Umbilical cord (tissue), 2 donors: ENCODE data around the gene CACNA1C. TPM values are rescaled to one million over a fixed set of nuclear protein-coding genes. Genes with fewer than 3 reads are reported as not detected.
A peak's percentile ranks its signal among the peaks of the same experiment; 100 is the strongest.

Experiments used
- DNase-seq: peaks from one replicate; pipeline ENCODE4 v3.0.0-alpha.2; 2015; ENCODE audit warnings: low spot score
- total RNA-seq: library from RNA; depleted of rRNA; stranded (reverse); fragments of >200 nt; gene quantifications from one replicate; pipeline ENCODE4 v1.2.3, GENCODE V29; 2014; ENCODE audit warnings: low replicate concordance; ENCODE audit not compliant: insufficient read depth

Gene CACNA1C
- total RNA-seq, 1 donor from 2014 or later = 116 TPM

DNA sequence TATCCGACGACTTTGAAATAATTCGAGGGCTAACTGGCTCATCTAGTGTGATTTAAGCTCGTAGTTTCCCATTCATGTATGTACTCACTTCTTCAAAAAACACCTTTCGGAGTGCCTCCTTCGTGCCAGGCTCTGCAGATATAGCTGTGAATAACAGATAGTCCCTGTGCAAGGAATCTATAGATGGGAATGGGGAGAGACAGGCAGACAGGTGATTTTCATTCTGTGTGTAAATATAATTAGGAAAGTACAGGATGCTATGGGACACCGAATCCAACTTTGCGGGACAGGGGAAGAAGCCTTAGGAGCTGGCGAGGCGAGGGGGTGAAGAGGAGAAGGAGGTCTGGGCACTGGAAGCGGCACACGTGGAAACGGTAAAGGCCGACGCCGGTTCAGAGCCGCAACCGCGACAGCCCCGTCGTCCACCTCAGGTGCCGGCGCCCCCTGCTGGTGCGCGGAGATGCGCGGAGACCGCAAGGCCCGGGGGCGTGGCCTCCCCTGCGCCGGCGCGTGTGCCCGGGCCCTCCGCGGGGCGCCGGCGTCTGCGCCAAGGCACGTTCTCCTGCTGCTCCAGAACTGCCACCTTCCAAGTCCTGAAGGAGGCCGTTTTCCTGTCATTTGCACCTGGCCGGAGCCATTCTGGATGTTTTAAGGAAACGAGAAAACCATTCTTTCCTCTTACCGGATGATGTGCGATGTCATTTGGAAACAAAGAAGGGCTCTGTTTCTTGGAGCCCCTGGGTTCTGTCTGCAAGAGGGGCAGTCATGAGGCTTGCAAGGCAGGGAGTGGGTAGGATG lies 18.0 kb upstream of the CACNA1C start:
- peak; percentile 86 for DNase-seq

GRCh38 chr12:2035431-2036055 lies 17.2 kb upstream of the CACNA1C start:
- DNase-seq = no peak

DNA sequence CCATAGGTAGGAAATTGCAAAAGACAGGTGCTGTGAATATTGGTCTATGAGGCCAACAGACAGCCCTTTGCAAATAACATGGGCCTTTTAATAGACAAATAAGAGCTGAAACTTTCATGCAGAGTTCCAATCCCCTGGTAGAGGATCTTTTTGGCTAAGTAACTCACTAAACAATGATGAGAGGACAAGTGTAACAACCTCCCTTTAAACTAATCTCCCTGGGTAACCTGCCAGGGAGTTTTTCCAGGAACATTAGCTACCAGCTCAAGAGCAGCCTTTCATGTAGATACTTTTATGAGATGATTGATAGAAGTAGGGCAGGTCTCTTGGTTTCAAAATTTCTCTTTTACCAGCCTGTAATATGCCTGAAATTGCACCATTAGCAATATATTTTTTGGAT lies 13.8 kb upstream of the CACNA1C start:
- DNase-seq = no peak

DNA sequence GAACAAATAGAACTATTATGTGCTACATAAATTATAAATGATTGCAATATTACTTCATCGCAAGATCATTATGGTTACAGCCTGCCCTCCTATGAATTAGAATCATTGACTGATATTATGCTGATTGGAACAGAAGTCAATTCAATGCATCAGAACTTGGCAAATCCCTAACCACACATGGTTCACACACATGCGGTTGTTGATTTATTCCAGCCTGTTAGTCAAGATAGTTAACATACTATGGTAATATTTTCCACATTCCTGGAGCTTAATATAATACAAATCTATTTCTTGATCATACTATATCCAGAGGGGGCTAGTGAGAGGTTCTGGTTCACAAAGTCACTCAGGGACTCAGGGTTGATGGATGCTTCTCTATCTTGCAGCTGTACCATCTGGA lies 9.7 kb upstream of the CACNA1C start:
- no peak for DNase-seq

GRCh38 chr12:2044165-2044564 lies 8.6 kb upstream of the CACNA1C start:
- no peak for DNase-seq

DNA sequence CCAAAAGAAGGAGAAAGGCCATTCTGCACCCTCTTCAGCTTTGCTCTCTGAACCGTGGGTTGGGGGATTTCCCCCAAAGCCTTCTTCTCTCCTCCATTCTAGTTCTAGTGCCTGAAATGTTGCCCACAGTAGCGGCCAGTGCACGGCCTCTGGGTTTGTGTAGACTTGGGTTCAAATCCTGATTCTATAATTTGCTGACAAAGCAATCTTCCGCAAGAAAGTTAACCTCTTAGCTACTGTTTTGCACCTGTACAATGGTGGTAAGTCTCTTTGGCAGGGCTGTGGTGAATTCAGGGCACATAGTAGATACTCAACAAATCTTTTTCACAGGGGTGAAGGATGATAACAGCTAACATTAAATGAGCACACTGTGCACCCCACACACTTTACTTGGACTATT lies 5.8 kb upstream of the CACNA1C start:
- DNase-seq = no peak

GRCh38 chr12:2047752-2048151 lies 5.0 kb upstream of the CACNA1C start:
- DNase-seq = no peak

DNA sequence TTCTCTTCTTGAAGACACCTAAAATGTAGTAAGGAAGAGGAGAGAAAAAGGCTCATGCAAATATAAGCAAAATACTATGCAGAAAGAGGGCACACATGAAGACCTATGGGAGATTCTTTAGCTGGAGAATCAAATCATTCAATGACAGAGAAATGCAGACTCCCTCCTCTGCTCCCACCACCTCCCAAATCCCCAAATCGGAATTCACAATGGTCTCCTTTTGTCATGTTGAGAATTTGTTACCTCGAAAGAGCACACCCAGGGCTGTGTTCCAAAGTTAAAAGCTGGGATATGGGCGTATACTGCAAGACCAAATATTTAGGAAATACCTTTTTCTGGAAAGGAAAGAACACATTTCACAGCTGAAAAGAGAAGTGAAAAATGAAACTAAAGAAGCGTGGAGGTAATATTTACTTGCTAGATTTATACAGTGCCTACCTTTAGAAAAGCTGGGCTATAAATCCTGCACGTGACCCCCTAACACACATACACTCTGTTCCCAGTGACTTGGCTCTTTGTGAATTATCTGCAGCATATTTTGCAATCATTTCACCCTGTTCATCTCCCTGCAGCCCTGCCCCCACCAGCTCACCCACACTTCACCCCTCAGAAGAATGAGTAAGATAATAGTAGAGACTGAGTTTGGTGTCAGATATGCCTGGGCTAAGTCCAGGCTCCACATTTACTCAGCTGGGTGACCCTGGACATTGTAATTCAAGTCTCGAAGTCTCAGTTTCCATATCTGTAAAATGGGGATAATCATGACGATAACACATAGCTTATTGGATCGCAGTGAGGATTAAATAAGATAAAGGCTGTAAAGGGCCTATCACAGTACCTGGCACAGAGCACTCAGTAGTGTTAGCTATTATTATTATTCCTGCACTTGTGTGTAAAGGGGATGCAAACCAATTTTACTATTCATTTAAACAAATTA lies 2.9 kb upstream of the CACNA1C start:
- DNase-seq = no peak

- peak; percentile 44 for DNase-seq
Measured at GRCh38 chr12:2051700-2052621, 826 bp upstream of the CACNA1C start.

- DNase-seq = peak; percentile 49
Measured at GRCh38 chr12:2053691-2054090, 904 bp downstream of the CACNA1C start.

DNA sequence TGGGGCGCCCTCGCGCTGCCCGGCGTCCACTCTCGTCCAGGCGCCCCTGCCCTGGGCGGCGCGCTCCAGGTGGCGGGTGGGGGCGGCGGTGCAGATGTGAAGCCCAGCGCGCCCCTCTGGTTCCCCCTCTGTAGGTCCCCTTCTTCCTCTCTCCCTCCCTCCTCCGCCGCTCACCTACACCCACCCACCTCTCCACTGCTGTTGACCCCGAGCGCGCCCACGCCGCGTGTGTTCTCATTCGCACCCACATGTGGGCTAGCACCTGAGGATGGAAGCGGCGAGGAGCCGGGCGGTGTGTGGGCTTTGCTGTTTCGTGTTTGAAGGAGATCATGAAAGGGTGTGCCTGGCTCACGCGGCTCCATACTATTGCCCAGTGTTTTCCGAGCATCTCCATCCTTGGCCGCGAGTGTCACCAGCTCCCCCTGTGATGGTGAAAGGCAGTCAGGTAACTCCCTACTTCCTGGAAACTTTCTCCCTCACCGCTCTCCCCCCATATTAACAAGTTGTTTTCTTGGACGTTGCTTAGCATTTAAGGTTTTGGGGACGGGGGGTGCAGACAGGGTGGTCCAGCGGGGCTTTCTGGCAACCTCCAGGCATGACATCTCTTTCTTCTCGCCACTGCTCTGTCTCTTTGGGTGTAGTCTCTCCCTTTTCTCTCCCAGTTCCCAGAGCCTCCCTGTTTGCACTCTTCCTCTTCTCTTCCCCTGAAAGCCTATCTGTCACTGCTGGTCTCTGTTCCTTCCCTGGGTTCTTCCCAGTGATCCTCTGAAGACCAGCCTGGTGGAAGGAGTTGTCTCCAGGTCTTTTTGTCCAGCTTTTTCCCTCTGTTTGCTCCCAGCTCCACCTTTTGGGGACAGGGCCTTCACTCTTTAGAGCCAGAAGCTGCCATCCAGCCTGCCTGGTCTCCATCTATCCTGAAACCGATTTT lies 1.6 kb downstream of the CACNA1C start:
- peak; percentile 37 for DNase-seq

GRCh38 chr12:2057041-2057794 lies 4.4 kb downstream of the CACNA1C start:
- DNase-seq = peak; percentile 44

DNA sequence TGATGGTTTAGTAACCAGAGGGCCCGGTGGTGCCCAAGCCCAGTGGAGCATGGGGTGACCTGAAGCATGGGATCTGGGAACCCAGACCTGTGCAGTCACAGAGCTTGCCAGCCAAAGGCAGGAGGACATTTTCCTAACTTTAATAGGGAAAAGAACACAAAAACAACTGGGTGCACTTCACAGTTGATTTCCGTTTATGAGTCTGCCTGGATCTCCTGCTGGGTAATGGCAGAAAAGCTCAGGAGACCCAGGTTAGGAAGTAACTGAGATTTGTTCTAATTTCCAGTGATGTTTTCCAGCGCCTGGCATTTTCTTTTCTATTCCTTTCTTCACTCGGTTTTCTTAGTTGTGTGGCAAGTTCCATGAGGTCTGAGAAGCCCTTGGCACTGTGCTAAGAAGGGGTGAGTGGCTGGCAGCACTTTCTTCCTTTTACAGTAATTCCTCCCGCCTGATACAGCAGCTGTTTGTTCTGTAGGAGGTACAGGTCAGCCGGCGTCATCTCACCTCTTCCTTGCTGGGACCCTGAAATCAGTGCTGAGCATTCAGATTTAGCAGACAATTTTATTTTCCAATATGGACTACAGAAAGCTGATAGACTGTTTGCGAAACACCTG lies 5.1 kb downstream of the CACNA1C start:
- DNase-seq = no peak

DNA sequence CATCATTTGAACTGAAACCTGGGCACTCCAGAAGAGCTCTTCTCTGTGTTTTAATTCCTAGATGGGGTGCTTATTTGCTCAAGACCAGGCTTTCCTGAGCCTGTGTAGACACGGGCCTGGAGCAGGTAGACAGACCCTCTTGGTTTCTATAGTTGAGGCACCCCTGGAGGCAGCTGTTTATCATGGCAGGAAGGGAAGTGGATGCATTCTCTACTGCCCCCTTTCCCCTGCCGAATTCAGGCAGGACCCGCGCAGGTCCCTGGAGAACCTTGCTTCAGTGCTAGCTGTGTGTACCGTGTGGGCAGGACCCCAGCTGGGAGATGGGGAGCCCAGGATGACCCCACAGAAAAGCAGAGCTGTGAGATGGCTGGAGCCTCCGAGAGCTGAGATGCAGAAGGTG lies 6.0 kb downstream of the CACNA1C start:
- DNase-seq = no peak

GRCh38 chr12:2061402-2061801 lies 8.6 kb downstream of the CACNA1C start:
- DNase-seq = no peak

- DNase-seq = no peak
Measured at GRCh38 chr12:2064071-2064507, 11.3 kb downstream of the CACNA1C start.

- DNase-seq = no peak
Measured at GRCh38 chr12:2068653-2069052, 15.9 kb downstream of the CACNA1C start.

DNA sequence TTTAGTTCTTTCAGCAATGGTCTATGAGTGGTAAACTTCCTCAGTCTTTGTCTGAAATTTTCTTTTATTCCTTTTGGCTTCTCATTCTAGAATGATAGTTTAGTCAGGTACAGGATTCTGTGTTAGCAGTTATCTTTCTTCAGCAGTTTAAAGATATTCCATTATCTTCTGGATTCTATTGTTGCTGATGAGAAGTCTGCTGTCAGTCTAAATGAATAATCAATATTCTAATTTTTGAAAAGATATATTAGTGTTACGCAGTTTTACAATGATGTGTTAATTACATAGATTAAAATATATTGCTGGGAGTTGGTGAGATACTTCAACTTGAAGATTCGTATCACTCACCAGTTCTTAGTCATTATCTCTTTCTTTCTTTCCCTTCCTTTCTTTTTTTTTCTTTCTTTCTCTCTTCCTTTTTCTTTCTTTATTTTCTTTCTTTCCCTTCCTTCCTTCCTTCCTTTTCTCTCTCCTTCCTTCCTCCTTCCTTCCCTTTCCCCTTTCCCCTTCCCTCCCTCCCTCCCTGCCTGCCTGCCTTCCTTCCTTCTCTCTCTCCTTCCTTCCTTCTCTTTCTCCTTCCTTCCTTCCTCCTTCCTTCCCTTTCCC lies 17.8 kb downstream of the CACNA1C start:
- DNase-seq = no peak
